Choroid plexus epithelial cell (primary cell): ENCODE results near the gene S100A13.

Source experiments
- DNase-seq: peaks from one replicate; pipeline ENCODE4 v3.0.0-alpha.2; 2010; ENCODE audit warnings: low read depth
- H3K4me3 ChIP-seq: 2 replicates; pipeline ENCODE4 v1.5.1; 2011; ENCODE audit warnings: low read depth, mild to moderate bottlenecking, control low read depth, low read length, moderate library complexity
- CTCF ChIP-seq: conservative IDR thresholded peaks from 2 replicates; pipeline ENCODE4 v1.5.1; 2011; ENCODE audit warnings: low read depth, mild to moderate bottlenecking, control low read depth, inconsistent platforms, low read length, moderate library complexity

The S100A13 gene

GRCh38 chr1:153571706-153572105, 55.6 kb downstream of the S100A13 start:
- TF ChIP-seq CTCF: no peak
- no peak for DNase-seq
- H3K4me3 ChIP-seq: no peak overlapping the region

GRCh38 chr1:153570874-153571273, 56.4 kb downstream of the S100A13 start:
- TF ChIP-seq CTCF: no peak
- H3K4me3 ChIP-seq: no peak overlapping the region
- no peak for DNase-seq

GRCh38 chr1:153569465-153569864, 57.8 kb downstream of the S100A13 start:
- DNase-seq: no peak
- no peak for TF ChIP-seq CTCF
- H3K4me3 ChIP-seq: no peak overlapping the region
